HepG2 (cell line): Measurements from ENCODE around the gene GPR33. TPM values are rescaled to one million over a fixed set of nuclear protein-coding genes. Genes with fewer than 3 reads are reported as not detected.

Source experiments
- BHLHE40 ChIP-seq: IDR thresholded peaks from 2 replicates; pipeline ENCODE4 v1.6.1; 2011; ENCODE audit warnings: low read length, improper control_type of control experiment
- FOXA3 ChIP-seq: IDR thresholded peaks from 2 replicates; pipeline ENCODE4 v1.6.1; 2016; ENCODE audit warnings: missing genetic modification reagents, missing compliant biosample characterization
- FOXC1 ChIP-seq: sonication (generic); formaldehyde crosslinking; IDR thresholded peaks from 2 replicates; pipeline ENCODE4 v1.8.0; 2022; ENCODE audit warnings: mild to moderate bottlenecking, missing genetic modification reagents, borderline replicate concordance
- JARID2 ChIP-seq: sonication (generic); formaldehyde crosslinking; IDR thresholded peaks from 2 replicates; pipeline ENCODE4 v1.8.1; 2023; ENCODE audit warnings: missing genetic modification reagents, inconsistent platforms; ENCODE audit not compliant: insufficient replicate concordance
- MLX ChIP-seq: IDR thresholded peaks from 2 replicates; pipeline ENCODE4 v1.6.1; 2016
- RBAK ChIP-seq: sonication (generic); formaldehyde crosslinking; IDR thresholded peaks from 2 replicates; pipeline ENCODE4 v1.5.1; 2020; ENCODE audit warnings: mild to moderate bottlenecking, missing genetic modification reagents
- ZBTB43 ChIP-seq: sonication (generic); formaldehyde crosslinking; conservative IDR thresholded peaks from 2 replicates; pipeline ENCODE4 v1.4.0; 2020; ENCODE audit warnings: missing genetic modification reagents
- ZFP36L1 ChIP-seq: sonication (generic); formaldehyde crosslinking; IDR thresholded peaks from 2 replicates; pipeline ENCODE4 v1.8.0; 2022; ENCODE audit warnings: mild to moderate bottlenecking, missing genetic modification reagents, moderate library complexity
- ZNF124 ChIP-seq: sonication (generic); formaldehyde crosslinking; IDR thresholded peaks from 2 replicates; pipeline ENCODE4 v1.4.0; 2020; ENCODE audit warnings: missing genetic modification reagents
- ZNF451 ChIP-seq: sonication (generic); formaldehyde crosslinking; IDR thresholded peaks from 2 replicates; pipeline ENCODE4 v1.5.0; 2020; ENCODE audit warnings: mild to moderate bottlenecking, missing genetic modification reagents
- ZNF605 ChIP-seq: sonication (generic); formaldehyde crosslinking; IDR thresholded peaks from 2 replicates; pipeline ENCODE4 v1.8.0; 2022; ENCODE audit warnings: mild to moderate bottlenecking, missing genetic modification reagents
- ZNF609 ChIP-seq: sonication (generic); formaldehyde crosslinking; IDR thresholded peaks from 2 replicates; pipeline ENCODE4 v1.4.0; 2020; ENCODE audit warnings: mild to moderate bottlenecking, missing genetic modification reagents, borderline replicate concordance
- polyA plus RNA-seq, 8 experiments: library from polyadenylated mRNA; depleted of rRNA in 3 of 8; stranded (reverse) in 7 of 8; unstranded in 1 of 8; fragments of >200 nt; fragmentation: Illumina TruSeq in 4 of 8; extraction: Trizol in 4 of 8; gene quantifications; 2 replicates each; pipeline versions ENCODE4 v1.2.1 to v1.2.3, GENCODE V29; 2011 to 2016; ENCODE audit warnings: low read depth in 4 of 8, missing spikeins in 1 of 8, mixed read lengths in 1 of 8; ENCODE audit not compliant: insufficient read depth in 1 of 8
- total RNA-seq, 5 experiments: library from RNA; depleted of rRNA; stranded (reverse); fragments of >200 nt; fragmentation: Illumina TruSeq; extraction: Trizol; gene quantifications; 2 replicates each; pipeline ENCODE4 v1.2.3, GENCODE V29; 2016; ENCODE audit warnings: low read depth in 1 of 5
- TF ChIP-seq, protein P1 (sequence below): sonication (generic); formaldehyde crosslinking; conservative IDR thresholded peaks from 2 replicates; pipeline ENCODE4 v1.8.0; 2022; ENCODE audit warnings: mild to moderate bottlenecking, moderate library complexity, missing genetic modification reagents
- TF ChIP-seq, protein P2 (sequence below): sonication (generic); formaldehyde crosslinking; IDR thresholded peaks from 2 replicates; pipeline ENCODE4 v1.5.0; 2020; ENCODE audit warnings: mild to moderate bottlenecking, low read depth, missing genetic modification reagents, borderline replicate concordance
- TF ChIP-seq, protein P3 (sequence below), 2 experiments: sonication (generic) in 1 of 2; formaldehyde crosslinking in 1 of 2; IDR thresholded peaks; 2 replicates each; pipeline versions ENCODE4 v1.5.1 to v1.6.1; 2011 to 2020; ENCODE audit warnings: borderline replicate concordance in 1 of 2, low read depth in 1 of 2, low read length in 1 of 2, mild to moderate bottlenecking in 1 of 2, missing genetic modification reagents in 1 of 2, moderate library complexity in 1 of 2

The GPR33 gene
- total and polyA plus RNA-seq, 2 of the 13 experiments (the other 11 are each of a cell fraction or from before 2014, with no cell fraction given): not detected

- TF ChIP-seq, protein P1, sequence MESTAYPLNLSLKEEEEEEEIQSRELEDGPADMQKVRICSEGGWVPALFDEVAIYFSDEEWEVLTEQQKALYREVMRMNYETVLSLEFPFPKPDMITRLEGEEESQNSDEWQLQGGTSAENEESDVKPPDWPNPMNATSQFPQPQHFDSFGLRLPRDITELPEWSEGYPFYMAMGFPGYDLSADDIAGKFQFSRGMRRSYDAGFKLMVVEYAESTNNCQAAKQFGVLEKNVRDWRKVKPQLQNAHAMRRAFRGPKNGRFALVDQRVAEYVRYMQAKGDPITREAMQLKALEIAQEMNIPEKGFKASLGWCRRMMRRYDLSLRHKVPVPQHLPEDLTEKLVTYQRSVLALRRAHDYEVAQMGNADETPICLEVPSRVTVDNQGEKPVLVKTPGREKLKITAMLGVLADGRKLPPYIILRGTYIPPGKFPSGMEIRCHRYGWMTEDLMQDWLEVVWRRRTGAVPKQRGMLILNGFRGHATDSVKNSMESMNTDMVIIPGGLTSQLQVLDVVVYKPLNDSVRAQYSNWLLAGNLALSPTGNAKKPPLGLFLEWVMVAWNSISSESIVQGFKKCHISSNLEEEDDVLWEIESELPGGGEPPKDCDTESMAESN (CRISPR knock-in tag): no peak
- TF ChIP-seq, protein P2, sequence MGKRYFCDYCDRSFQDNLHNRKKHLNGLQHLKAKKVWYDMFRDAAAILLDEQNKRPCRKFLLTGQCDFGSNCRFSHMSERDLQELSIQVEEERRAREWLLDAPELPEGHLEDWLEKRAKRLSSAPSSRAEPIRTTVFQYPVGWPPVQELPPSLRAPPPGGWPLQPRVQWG: no peak
- no peak for TF ChIP-seq RBAK (CRISPR knock-in tag)
- no peak for TF ChIP-seq FOXC1
- peak; percentile 60 for TF ChIP-seq JARID2 (CRISPR knock-in tag)
- TF ChIP-seq ZNF609 (CRISPR knock-in tag): no peak
- peak; percentile 60; the same call in 1 of the 2 replicates for TF ChIP-seq ZBTB43
- no peak for TF ChIP-seq ZFP36L1 (CRISPR knock-in tag)
- TF ChIP-seq MLX (CRISPR knock-in tag): 0 out of 2 replicates have a peak, but pooled peaks have one; percentile 15
- peak; percentile 56; the same call in 1 of the 2 replicates for TF ChIP-seq BHLHE40
- peak; percentile 96 for TF ChIP-seq FOXA3 (CRISPR knock-in tag)
- TF ChIP-seq, protein P3, sequence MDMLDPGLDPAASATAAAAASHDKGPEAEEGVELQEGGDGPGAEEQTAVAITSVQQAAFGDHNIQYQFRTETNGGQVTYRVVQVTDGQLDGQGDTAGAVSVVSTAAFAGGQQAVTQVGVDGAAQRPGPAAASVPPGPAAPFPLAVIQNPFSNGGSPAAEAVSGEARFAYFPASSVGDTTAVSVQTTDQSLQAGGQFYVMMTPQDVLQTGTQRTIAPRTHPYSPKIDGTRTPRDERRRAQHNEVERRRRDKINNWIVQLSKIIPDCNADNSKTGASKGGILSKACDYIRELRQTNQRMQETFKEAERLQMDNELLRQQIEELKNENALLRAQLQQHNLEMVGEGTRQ (IDR thresholded peaks at IDR 0.05; ENCODE audit: low read depth, low read length): no peak
- TF ChIP-seq, protein P3 (CRISPR knock-in tag; IDR thresholded peaks at IDR 0.05; ENCODE audit: borderline replicate concordance): no peak; the same call in 1 of the 2 replicates
- no peak for TF ChIP-seq ZNF124
- TF ChIP-seq ZNF605: no peak
- no peak; the same call in 1 of the 2 replicates for TF ChIP-seq ZNF451 (CRISPR knock-in tag)
Measured at GRCh38 chr14:31457665-31458659, 29.9 kb downstream of the GPR33 start (continued).
